NCI-H2029 (cell line): ENCODE data around the gene TBC1D14.
"Not testable (repeated sequence)": the region's sequence is repeated elsewhere in the genome, so short reads cannot be mapped to it uniquely, and the experiment has no call there.

Experiments
- DNase-seq: peaks from one replicate; lab custom pipeline; 2025; lab: John Stamatoyannopoulos, UW

TBC1D14 gene

DNA sequence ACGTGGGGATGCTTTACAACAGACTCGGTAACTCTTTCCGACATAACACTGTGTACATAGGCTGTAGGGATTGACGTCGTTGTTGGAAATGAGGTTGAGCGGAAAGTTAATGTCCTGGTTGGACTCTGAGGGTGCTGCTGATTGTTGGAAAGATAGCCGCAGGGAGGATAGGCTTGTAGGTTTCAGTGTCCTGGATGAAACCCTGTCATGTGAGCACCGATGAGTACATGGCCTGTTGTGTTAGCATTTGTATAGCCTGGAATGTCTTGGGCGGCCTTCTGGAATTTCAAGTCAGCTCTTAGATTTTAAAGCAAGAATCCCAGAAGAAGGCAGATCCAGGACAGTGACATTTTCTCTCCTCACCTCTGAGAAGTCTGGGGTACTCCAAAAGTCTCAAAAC lies 63.3 kb downstream of the TBC1D14 start:
- DNase-seq: no peak

DNA sequence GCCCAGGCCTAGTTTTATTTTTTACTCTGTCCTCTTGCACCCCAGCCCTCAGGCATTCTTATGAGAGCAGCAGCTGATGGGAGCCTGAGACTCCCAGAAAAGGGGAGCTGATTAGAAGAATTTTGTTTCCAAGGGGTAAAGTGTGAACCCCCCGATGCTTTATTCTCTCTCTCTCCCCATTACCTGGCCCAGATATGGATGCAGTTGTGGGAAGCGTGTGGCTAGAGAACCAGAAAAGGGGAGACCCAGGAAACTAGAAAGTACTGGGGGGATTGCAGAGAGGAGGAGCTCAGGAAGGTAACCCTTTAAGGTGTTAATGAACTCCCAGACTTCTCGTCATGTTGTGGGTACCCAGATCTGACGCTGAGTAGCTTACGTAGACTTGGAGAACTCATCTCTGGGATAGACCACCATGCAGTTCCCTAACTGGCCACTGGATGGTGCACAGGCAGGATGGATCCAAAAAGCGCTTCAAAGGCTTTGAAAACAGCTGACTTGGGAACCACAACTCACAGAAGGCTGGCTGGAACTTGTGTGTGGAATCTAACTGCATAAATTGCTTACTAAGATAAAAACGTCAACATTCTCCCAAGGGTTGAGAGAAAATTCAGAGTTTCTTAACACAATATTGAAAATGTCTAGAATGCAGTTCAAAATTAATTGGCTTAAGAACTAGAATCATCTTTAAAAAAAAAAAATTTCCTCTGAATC lies 64.7 kb downstream of the TBC1D14 start:
- peak; percentile 58 for DNase-seq

DNA sequence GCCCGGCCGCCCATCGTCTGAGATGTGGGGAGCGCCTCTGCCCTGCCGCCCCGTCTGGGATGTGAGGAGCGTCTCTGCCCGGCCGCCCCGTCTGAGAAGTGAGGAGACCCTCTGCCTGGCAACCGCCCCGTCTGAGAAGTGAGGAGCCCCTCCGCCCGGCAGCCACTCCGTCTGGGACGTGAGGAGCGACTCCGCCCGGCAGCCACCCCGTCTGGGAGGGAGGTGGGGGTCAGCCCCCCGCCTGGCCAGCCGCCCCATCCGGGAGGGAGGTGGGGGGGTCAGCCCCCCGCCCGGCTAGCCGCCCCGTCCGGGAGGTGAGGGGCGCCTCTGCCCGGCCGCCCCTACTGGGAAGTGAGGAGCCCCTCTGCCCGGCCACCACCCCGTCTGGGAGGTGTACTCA lies 68.2 kb downstream of the TBC1D14 start:
- not testable (repeated sequence) for DNase-seq

DNA sequence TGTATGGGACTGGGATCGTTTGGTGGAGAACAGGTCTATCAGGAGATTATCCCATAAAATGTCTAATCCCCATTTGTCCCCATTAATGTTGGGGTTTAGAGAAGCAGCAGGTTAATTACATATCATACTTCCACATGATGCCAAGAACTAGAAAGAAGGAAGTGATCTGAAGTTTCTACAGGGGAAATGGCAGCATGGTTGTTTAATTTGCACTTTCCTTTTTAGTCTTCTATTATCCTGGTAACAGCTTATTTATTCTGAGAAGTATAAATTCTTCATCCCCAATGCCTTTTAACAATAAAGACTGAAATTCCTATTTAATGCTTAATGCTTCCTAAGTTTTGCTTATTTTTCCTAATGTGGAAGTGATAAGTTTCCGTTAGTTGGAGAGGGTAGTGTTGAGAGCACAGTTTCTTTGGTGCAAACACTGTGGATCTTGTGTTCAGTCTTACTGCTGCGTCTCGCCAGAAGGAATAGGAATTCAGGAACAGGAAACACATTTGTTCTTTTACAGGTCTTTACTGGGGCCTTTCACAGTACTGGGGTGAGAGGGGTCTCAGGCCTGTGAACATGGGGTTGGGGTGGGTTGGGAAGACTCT lies 74.0 kb downstream of the TBC1D14 start:
- DNase-seq: no peak

DNA sequence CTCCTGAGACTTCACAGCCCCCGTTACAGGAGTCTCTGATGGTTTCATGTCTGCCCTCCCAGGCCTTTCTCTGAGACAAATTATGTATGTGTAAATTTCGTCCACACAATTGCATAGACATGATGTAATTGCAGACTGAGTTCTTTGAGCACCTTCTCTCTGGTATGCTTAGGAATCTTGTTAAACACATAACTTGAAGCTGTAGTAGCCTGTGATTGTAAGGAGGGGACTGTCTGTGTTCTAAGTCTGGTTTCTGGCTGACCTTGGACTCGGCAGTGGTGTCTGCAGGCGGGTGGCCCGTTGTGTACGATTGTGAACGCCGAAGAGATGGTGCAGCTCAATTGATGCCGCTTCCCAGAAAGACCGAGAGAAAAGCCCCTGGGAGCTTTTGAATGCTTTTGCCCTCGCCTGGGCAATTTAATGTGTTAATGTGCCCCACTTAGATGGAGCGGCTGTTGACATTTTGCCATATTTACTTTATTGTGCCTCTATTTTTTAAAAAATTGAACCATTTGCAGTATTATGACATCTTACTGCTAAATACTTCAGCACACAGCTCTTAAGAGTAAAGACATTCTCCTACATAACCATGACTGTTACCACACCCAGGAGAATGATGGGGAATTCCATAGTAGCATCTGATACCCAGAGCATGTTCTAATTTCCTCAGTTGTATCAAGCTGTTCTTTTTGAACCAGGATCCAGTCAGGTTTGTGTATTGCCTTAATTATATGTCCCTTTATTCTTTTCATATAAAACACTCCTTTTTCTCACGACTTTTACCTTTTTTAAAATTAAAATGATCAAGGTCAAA lies 75.2 kb downstream of the TBC1D14 start:
- no peak for DNase-seq

DNA sequence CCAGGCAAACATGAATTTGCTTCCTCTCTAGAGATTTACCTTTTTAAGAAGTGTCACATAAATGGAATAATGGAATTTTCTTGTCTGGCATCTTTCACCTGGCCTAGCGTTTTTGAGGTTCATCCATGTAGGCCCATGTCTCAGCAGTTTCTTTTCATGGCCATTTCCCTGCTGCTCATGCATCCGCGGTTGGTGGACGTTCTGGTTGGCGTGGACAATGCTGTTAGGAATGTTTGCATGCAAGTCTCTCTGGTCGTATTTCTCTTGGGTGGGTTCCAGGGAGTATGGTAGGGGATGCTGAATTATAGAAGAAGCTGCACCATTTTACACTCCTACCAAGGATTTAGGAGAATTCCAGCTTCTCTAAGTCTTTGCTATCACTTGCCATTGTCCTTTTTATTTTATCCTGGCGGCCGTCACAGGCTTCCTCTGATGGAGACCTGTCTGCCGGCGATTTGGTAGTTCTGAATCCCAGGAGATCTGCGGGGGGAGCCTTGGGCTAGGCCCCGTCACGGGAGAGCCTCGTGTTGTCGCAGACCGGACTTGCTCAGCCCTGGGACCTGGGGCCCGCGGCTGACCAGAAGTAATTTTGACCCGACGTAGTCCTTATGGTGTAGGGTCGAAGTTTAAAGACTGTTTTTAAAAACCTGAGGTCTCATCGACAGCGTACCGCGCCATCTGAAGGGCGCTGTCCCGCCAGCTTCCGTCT lies 76.6 kb downstream of the TBC1D14 start:
- DNase-seq: no peak

DNA sequence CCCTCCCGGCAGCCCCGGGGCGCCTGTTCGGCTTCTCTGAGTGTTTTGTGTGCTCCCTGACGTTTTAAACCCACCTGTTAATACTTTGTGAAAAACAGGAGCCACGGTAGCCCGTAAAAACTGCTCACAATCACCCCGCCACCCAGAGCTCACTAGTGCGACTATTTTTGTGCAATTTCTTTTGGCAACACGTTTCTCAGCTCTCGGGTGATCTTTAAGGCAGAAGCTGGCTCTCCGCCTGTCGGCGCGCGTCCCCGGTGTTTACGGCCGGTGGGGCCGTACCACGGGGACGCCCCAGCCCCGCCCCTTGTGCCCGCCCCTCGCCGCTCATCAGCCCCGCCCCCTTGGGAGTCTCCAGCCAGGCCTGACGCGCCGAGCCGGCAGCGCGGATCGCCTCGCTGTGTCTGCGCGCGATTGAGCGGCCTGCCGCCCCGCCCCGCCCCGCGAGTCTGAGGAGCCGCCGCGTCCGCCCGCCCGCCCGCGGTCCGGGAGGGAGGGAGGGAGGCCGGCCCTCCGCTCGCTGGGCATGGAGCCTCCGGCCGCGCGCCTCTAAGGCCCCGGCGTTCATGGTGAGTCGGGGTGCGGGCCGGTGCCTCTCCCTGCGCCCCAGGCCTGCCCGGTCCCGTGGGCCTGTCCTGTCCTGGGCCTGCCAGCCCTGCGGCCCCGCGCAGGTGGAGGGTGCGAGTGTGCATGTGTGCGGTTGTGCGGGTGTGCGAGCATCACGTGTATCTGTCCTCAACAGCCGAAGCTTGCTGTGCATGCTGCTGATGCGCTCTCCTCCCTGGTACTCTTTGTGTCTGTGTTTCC lies 77.4 kb downstream of the TBC1D14 start:
- peak; percentile 91 for DNase-seq

DNA sequence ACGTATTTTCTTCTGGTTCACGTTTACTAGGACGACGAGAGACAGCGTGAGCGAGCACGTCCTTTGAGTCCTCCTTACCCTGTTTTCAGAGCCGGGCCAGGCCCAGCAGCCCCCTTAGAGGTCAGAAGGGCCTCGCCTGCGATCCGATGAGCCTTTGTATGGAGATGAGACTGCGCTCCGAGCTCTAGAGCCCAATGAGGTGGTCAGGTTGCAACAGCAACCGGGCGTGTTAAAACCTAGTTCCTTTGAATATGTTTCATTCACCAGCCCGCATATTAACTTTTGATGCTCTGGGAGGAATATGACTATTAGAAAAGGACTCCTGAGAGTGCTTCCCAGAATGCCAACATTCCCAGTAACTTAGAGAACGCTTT lies 77.9 kb downstream of the TBC1D14 start:
- no peak for DNase-seq

DNA sequence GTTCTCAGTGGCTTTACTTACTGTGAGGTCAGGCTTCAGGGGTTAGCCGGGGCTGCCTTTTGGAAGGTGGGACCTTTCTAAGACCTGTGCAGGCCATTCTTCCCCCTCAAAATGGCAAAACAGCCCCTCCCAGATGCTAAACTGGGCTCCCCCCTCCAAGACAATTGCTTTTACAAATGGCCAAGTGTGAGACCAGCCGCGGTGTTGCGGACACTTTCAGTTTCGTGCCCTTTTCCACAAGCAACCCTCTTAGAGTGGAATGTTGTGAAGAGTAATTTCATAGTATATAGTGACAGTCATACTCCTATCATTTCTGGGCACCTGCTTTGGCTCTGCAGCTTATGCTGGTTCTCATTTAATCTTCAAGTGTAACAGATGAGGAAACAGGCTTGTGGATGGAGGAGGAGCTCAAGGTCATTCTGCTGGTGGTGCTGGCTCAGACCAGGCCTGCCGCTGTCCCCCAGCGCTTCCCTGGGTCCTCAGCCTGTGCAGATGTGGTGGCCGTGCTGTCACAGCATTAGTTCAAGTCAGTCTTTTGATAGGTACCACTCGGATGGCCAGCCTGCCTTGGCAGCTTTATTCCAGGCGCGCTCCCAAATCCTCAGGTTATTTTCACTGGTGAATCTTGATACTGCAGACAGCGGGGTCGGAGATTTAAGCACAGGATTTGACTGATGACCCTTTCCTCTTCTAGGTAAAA lies 78.5 kb downstream of the TBC1D14 start:
- DNase-seq: no peak

DNA sequence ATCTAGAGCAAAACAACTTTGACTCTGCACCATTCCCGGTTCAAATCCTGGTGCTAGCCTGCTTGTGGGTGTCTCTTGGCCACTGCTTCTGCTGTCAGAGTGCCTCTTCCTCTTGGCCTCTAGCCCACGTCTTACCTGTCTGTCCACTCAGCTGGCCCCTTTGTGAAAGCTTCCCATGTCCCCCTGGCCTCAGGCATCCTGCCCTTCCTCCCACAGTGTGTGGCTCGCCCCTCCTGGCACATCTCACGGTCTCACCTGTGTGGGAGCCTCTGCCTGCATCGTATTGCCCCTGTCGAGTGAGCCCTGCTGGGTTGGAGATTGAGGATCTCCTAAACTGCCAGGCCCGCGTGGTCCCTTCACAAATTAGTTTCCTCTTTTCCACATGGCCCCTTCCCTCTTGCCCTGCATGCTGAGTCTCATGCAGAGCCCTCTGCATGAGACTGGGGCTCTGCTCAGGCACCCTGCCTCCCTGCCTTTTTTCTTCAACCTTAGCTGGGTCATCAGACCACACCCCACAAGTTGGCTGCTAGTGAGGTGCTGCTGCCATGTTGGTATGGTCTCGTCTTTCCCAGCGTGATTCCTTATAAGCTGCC lies 79.8 kb downstream of the TBC1D14 start:
- peak; percentile 14 for DNase-seq

DNA sequence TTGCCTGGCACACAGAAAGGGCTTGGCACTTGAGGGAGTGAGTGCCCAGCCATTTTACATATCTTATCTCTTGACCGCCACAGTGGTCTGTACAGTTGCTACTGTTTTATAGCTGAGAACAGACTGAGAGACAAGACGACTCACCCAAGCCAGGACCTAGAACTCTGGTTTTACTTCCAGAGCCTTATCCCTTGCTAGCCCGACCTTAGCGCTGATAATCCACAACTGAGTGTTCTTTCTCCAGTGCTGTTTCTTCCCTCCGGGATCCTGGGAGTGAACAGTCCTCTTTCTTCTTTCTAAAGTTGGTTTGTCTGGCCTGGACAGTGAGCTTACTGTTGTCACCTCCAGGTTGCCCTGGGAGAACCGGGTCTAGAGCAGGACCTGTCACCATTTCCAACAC lies 81.0 kb downstream of the TBC1D14 start:
- no peak for DNase-seq

DNA sequence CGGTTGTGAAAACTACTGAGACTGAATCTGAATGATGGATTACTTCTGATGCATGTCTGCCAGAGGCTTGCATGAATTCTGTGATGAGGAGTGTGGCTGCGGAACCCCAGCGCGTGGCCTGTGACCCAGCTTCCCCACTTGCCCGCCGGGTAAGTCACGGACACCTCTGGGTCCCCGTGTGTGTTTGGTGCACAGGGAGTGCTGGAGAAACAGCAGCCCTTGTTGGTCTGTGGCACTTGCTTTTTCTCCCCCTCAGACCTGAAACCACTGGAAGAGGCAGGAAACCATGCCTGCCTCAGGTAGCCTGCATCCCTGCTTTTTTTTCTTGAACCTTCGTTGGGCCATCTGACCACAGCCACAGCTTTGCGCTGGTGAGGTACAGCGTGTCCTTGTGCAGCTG lies 81.6 kb downstream of the TBC1D14 start:
- DNase-seq: no peak

DNA sequence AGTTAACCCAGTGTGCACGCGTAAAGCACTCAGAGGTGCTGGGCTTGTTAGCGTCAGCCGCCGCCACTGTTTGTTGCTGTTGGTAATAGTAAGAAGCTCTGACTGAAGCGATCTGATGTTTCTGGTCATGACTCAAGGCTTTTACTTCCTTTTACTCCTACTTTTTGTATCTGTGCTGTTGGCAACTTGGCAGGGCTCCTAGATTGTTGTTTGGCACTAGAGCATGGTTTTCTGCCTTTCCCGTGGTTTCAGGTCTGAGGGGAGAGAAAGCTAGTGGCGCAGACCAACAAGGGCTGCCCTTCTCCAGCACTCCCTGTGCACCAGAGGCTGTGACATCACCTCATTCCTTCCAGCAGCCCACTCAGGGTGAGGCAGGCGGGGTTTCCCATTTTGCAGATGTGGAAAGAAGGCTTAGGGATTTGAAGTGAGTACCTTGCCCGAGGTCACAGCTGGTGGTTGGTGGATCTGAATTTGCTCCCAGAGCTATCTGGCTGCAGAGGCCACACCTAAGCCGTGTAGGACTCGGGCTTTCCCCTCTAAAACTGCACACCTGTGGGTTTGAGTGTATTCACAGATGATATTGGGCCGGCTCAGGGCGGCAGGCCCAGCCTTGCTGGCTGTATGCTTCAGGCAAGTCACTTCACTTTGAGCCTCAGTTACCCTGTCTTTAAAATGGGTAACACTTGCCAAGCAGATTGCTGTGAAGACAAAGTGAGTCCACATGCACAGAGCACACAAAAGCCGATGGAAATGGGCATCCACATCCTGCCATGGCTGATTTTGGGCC lies 82.3 kb downstream of the TBC1D14 start:
- DNase-seq: no peak

DNA sequence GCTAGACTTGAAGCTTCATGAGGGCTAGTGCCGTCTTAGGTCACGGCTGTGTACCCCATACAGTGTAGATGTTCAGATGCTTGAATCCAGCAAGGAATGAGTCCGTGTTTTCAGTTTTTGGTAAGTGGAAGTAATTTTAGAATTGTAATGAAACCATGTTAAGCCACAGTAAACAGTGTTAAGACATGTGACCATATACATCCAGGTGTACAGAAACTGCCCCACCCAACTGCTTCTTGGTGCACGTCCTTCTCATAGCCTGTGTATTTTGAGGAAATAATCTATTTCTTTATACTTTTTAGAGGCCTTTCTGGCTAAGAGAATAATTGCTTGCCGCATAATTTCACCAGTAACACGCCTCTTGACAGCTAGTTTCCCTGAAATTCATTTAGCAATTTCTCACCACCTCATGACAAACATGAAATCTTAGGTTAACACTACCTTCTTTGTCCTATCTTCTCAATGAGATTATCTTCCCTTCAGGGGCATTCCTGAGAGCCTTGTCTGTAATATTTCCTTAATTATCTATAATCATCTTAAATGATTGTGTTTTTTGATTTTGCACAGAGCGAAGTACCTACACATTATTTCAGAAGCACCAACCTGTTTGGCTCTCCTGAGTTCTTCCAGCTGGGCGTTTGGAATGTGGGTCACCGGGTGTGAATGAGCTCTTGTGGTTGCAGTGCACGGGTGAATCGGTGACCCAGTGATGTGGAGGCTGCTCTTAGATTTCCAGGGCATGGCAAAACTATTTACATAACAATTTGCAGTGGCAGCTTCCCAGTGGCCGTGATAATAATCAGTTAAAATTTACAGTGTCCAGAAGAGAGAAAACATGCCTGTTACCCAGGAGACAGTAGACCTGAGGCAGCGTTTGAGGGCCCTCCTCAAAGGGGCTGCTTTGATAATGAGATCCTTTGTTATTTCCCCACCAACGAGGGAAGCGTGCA lies 83.4 kb downstream of the TBC1D14 start:
- no peak for DNase-seq

DNA sequence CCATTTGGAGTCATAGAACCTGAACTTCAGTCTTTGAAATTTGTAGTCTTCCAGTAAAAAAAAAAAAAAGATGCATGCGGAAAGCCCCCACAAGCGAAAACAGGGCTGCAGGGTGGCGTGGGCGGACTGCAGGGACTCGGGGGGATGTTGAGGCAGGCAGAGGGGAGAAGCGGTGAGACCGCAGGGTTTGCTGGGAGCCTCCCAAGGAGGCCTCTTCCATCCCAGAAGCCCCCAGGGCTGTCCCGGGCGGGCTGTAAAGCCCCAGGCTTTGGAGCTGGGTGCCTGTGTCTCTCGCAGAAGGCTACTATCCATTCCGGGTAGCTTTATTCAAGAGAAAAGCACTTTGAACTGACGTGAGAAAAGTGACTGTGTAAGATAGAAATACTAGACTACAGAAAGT lies 86.9 kb downstream of the TBC1D14 start:
- DNase-seq: no peak

DNA sequence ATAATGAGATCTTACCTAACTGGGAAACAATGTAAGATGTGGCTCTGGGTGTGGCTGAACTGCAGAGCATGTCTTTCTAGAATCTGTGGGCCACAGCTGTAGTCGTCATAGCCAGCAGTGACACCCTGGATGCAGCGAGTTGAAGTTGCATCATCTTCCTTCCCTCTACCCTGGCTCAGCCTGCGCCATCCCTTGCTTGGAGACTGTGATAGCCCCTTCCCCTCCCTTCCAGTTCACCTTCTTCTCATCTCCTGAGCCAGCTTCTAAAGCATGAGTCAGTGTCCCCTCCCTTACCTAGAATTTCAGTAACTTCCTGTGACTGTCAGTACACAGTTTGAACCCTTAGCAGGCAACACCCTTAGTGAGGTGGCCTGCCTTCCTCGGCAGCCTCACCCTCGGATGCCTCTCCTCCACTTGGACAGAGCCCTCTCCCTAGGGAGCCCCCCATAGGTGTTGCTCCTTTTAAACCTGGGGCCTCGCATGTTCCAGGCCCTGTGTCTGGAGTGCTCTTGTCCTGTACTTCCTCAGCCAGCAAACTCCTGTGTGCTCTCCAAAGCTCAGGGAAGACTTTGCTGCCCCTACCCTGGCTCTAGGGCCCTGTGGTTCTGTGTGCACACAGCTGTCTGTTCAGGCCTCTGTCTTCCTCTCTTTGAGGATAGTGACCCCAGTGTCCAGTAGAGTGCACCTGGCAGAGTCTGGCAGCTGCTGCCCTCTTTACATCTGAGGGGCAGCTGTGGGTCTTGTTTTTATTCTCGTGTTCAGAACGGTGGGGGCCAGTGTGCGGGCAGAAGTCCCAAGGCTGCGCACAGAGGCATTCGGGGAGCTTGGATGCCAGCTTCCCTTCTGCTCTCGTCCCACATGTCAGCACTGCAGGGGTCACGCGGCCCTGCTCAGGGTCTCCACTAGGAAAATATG lies 89.8 kb downstream of the TBC1D14 start:
- no peak for DNase-seq

DNA sequence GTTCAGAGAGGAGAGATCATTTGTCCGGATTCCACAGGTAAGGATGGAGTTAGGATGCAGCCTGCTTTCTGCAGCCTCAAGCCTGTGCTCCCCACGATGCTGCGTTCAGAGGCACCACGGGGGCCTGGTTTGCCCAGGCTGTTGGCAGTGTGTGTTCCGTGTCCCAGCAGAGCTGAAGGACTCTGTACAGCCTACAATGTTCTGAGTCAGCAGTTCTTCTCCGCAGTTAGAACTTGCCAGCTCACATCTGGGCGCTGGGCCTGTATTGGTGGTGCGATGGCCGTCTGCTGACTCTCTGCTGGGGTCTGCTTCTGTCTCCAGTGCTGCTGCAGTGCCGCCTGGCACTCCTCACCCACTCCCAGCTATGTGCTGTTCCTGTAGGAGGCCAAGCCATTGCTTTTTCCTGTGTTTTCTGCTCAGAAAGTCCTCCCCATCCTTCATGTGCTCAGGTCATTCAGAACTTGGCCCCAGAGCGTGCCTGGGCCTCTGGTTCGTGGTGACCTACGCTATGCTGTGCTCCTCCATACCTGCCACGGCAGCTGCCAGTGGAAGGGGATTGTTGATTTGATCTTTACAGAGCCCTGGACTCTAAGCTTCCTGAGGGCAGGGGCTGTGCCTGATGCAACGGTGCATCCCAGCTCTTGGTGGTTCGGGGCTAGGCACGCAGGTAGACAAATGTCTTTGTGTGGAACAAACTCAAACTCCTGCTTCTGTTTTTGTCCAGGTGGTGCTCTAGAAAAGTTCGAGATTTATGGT lies 91.0 kb downstream of the TBC1D14 start:
- no peak for DNase-seq
